Measurements from ENCODE around the gene TTLL5.
"Not testable (repeated sequence)": the region's sequence is repeated elsewhere in the genome, so short reads cannot be mapped to it uniquely, and the experiment has no call there.

TTLL5 gene

GRCh38 chr14:75877884-75878283, 216.8 kb downstream of the TTLL5 start:
- DNase-seq, result no peak

- no peak for DNase-seq
Observed at GRCh38 chr14:75879031-75879430, 218.0 kb downstream of the TTLL5 start.

DNA sequence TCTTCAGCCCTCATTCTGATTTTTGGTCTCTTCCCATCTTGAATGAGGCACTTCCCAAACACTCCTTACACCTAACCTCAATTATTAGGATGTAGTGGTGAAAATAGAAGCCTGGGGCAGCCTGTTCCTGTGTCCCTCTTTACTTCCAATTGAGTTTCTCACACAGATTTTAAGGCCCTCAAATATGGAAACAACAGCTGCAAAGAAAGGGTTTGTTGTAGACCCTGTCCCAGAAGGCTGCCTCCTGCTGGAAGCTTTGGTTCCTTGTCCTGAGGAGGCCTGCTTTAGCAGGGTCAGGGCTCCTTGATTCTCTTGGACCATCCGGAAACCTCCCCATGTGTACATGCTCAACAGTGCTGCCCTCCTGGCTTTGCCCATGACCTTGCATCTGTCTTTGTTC, 219.5 kb downstream of the TTLL5 start:
- DNase-seq, result no peak

DNA sequence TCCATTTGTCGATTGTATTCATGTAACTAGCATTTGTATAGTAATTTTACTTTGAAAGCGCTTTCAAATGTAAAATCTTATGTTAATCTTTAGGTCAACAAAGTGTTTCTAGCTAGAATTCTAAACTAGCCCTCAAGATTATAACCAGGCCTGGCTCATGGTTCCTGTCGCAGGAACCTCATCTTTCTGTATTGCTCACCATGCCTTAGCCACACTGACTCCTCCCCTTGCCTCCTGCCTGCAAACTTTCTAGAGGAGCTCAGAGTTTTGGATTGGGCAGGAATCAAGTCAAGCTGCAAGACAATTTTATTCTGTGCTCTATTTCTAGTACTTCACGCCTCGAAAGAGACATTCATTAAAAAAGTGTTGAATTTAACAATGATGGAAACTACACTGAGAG, 220.9 kb downstream of the TTLL5 start:
- DNase-seq, result no peak

- DNase-seq, result no peak
Observed at GRCh38 chr14:75884198-75884611, 223.2 kb downstream of the TTLL5 start.

DNA sequence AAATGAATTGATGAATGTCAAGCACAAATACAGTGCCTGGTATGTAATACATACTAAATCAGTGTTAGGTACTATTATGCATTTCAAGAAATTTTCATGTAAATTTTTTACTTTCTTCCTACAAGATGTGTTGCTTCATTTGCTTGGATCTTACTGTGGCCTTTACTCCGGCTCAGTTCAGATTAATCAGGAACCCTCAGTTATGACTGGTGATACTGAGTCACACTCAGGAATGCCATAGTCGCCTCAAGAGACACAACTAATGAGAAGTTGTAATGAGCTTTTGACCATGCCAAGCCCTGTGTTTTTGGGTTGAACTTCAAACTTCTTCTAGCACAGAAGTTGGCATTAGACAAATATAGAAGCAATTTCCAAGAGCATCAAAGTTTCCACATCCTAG, 224.8 kb downstream of the TTLL5 start:
- DNase-seq, result no peak

DNA sequence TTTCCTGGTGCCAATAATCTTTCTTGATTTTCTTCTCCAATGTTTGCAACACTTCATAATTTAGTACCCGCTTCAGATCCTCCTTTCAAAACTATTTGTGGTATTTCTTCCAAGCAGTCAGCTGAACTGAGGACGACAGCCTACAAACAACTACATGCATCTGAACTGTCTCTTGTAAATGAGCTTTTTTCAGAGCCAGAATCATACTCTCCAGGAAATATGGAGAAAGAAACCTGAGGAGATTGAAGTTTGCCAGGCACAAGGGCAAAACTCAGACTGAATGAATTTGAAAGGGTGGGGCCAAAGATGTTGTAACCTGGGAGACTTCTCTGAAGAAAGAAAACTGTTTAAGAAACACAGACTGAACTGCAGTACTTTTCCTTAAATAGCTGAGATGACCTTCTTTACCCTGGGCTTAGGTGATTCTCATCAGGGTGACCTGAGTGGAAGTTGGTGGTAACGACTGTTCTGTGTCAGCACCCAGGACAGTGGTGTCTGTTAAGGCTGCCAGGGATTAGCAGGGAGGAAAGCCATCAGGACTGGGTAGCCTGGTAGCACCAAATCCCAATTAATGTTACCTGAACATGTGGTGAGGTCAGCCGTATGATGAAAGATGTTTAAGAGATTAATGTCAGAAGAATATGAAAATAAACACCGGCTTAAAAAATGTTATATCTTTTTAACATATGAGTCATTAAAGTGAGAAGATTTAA, 225.7 kb downstream of the TTLL5 start:
- DNase-seq, result no peak

DNA sequence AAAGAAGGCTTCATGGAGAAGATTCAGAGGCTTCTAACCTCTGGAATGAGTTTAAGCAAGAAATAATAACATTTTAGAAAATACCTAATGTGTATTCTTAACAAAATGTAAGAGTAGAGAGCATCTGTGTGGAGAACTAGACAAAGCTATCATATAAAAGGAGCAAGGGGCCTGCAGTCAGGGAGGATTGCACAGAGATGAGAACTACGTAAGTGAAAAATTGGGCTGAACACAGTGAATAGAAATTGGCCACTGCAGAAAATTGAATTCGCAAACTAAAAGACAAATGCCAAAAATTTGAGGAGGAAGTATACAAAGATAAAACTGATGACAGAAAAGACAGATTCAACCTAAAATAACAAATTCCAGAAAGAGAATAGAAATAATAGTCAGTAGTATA, 227.9 kb downstream of the TTLL5 start:
- DNase-seq, result no peak

DNA sequence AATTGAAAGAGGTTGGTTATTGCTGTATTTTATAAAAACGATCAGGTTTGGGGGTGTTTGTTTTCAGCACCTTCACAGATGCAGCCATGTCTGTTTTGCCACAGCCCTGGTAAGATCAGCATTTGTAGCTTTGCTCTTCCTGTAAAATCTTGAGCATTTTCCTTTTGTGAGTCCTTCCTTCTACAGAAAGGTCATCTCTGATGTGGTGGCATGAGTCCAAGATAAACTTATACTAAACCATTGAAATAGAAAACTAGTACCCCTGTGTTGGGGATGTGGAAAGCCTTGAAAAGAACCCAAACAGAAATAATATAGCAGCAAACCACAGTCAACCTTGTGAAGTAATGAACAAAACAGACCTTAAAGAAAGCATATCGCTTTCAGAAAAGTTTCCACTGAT, 235.3 kb downstream of the TTLL5 start:
- DNase-seq, result no peak

- DNase-seq, result no peak
Observed at GRCh38 chr14:75904311-75904710, 243.3 kb downstream of the TTLL5 start.

GRCh38 chr14:75905147-75905904, 244.3 kb downstream of the TTLL5 start:
- DNase-seq, result no peak

DNA sequence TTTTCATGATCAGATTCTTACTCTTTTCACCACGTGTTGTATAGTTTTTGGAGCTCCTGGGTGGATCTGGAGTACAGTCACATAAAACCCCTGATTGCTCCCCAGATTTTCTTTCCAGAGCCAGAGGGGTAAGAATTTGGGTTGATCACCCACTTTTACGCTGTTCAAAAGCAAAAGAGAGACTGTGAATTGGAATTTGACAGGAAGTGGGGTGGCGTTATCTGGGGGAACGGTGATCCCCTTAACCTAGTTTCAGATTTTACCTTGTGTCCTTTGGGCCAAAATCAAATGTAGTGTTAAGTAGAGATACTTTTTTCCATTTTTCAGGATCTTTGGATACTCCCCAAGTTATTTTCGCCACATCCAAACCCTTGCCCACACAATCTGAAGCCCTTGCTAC, 245.2 kb downstream of the TTLL5 start:
- DNase-seq, result no peak

DNA sequence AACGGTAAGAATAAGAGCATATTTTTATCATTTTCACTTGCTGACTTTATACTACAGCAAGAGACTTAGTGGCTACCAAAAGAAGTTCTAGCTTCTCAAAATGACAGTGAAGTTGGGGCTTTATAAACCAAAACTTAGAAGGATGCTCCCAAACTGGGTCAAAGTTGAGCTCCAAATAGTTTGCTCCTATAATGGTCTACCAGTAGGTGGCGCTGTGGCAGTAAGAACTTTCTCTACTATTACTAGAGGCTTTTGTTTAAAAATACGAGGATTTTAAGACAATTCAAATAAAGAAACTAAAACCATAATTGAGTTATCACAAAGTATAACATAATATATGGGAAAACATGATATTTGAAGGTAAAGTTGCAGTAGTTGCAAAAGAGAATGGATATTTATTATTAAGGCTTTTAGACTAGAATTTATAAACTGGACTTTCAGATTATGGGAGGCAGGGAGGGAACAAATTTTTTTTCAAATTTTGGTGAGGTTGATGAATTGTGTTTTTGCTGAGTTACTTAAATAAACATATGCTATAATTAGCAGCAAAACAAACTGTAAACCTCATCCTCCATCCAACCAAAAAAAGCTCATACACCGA, 245.7 kb downstream of the TTLL5 start:
- DNase-seq, result no peak

- no peak for DNase-seq
Observed at GRCh38 chr14:75907756-75908359, 246.8 kb downstream of the TTLL5 start.

DNA sequence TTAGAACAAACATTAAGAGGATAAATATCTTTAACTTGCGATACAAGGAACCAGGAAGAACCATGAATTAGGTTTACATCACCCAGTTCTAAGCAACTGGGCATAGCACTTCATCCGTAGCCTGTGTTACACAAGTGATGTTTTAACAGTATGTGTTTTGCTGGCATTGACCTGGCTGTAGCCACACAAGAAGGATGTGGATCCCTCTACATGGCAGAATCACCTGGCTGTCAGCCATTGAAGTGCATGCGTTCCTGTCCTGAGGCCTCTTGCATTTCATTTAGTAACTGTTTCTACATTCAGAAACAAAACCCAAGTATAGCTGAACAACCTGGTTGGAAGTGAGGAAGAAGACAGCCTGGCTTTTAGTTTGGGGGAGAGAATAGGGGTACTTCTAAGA, 248.6 kb downstream of the TTLL5 start:
- DNase-seq, result no peak

DNA sequence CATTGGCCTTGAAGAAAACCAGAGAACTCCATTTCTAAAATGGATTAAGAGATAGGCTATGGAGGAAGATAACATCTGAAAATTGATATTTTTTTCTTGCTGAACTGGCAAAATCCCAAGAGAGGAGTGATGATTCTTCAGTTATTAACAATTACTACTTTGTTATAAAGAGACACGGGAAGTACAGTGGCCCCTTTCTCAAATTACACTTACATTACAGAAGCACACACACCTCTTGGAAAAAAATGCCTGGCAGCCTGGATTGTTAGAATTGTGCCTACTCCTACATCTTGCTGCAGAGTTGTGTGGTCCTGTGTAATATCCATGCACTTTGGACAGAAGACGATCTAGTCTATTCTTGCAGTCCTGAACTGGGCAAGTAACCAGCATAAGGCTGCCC, 249.0 kb downstream of the TTLL5 start:
- DNase-seq, result no peak

GRCh38 chr14:75911883-75912282, 250.8 kb downstream of the TTLL5 start:
- no peak for DNase-seq

GRCh38 chr14:75913183-75913582, 252.1 kb downstream of the TTLL5 start:
- DNase-seq, result no peak

DNA sequence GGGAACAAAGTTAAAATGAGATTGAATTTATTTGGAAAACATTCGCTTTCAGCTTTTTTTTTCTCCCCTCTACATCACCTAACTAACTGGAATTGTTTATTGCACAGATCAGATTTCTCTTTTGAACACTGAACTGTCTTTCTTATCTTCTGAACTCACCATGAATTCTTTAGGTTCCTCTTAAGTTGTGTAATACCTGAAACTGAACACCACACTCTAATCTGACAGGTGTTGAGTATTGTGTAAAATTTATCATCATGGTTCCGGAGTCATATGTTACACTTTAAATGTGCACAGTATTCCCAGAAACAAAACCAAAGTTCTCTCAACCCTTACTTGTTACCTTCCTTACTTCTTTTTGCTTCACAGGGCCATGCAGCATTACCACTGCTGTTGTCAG, 254.0 kb downstream of the TTLL5 start:
- DNase-seq, result no peak

DNA sequence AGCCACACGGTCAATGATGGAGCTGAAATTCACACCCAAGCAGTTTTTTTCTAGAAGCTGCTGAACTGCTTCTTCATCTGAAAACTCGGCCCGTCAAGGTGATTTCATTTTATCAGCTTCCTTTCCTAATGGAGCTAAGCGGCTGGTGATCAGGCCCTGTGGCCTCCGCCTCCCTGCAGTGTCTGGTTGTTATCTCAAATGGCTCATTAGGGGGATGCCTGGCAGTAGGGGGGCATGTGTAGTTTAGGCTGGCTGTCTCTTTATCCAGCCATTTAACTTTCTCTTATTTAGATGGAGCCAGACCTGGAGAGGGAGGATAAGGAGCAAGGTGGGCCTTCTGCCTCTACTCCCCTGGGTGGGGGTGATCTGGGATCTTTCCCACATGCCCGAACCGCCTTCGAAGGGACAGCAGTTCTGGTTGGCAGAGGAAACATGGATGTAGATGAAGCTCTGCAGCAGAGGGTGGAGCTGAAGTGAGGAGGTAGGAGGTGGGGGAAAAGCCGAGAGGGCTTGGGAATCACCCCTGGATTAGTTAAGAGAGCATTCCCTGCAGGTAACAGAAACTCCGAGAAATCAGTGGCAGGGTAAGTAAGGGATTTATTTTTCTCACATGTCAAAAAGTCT, 256.4 kb downstream of the TTLL5 start:
- DNase-seq, result no peak

- DNase-seq, result no peak
Observed at GRCh38 chr14:75917946-75918335, 256.9 kb downstream of the TTLL5 start.

GRCh38 chr14:75920421-75920820, 259.4 kb downstream of the TTLL5 start:
- not testable (repeated sequence) for DNase-seq

GRCh38 chr14:75925141-75925840, 264.2 kb downstream of the TTLL5 start:
- not testable (repeated sequence) for DNase-seq
